HepG2 (cell line): Measurements from ENCODE around the gene BCL2L2. TPM values are rescaled to one million over a fixed set of nuclear protein-coding genes. Genes with fewer than 3 reads are reported as not detected.

Experiments used
- CBFB ChIP-seq: sonication (generic); formaldehyde crosslinking; IDR thresholded peaks from 2 replicates; pipeline ENCODE4 v1.4.0; 2020; ENCODE audit warnings: missing genetic modification reagents
- CBX2 ChIP-seq, 2 experiments: fragments of 200-600 bp in 1 of 2; sonication (generic); formaldehyde crosslinking in 1 of 2; IDR thresholded peaks; 2 replicates each; pipeline versions ENCODE4 v1.7.0 to v1.8.1; 2018 to 2022; ENCODE audit warnings: low read depth in 2 of 2, low read length in 1 of 2, mild to moderate bottlenecking in 1 of 2, missing genetic modification reagents in 1 of 2
- CEBPB ChIP-seq: IDR thresholded peaks from 2 replicates; pipeline ENCODE4 v1.6.1; 2011; ENCODE audit warnings: low read depth, low read length, improper control_type of control experiment, borderline replicate concordance
- DNMT3B ChIP-seq: conservative IDR thresholded peaks from 2 replicates; pipeline ENCODE4 v1.6.1; 2016; ENCODE audit warnings: missing biosample characterization, control low read depth
- HNRNPK ChIP-seq: fragments of 200-400 bp; formaldehyde crosslinking; IDR thresholded peaks from 2 replicates; pipeline ENCODE4 v1.6.1; 2018; ENCODE audit warnings: low read length, low read depth, moderate library complexity, mild to moderate bottlenecking; ENCODE audit not compliant: poor library complexity, severe bottlenecking
- MAFF ChIP-seq: IDR thresholded peaks from 2 replicates; pipeline ENCODE4 v1.6.1; 2011; ENCODE audit warnings: low read depth, low read length, improper control_type of control experiment
- NFRKB ChIP-seq: fragments of 450-650 bp; IDR thresholded peaks from 2 replicates; pipeline ENCODE4 v1.6.1; 2017
- PHF20 ChIP-seq: sonication (generic); formaldehyde crosslinking; IDR thresholded peaks from 2 replicates; pipeline ENCODE4 v1.5.0; 2020; ENCODE audit warnings: mild to moderate bottlenecking, missing genetic modification reagents
- ZNF879 ChIP-seq: sonication (generic); formaldehyde crosslinking; IDR thresholded peaks from 2 replicates; pipeline ENCODE4 v1.8.1; 2023; ENCODE audit warnings: missing genetic modification reagents
- polyA plus RNA-seq, 8 experiments: library from polyadenylated mRNA; depleted of rRNA in 3 of 8; stranded (reverse) in 7 of 8; unstranded in 1 of 8; fragments of >200 nt; fragmentation: Illumina TruSeq in 4 of 8; extraction: Trizol in 4 of 8; gene quantifications; 2 replicates each; pipeline versions ENCODE4 v1.2.1 to v1.2.3, GENCODE V29; 2011 to 2016; ENCODE audit warnings: low read depth in 4 of 8, missing spikeins in 1 of 8, mixed read lengths in 1 of 8; ENCODE audit not compliant: insufficient read depth in 1 of 8
- total RNA-seq, 5 experiments: library from RNA; depleted of rRNA; stranded (reverse); fragments of >200 nt; fragmentation: Illumina TruSeq; extraction: Trizol; gene quantifications; 2 replicates each; pipeline ENCODE4 v1.2.3, GENCODE V29; 2016; ENCODE audit warnings: low read depth in 1 of 5
- TF ChIP-seq, protein P1 (sequence below): sonication (generic); formaldehyde crosslinking; IDR thresholded peaks from 2 replicates; pipeline ENCODE4 v1.9.0; 2022; ENCODE audit warnings: missing genetic modification reagents, mild to moderate bottlenecking, borderline replicate concordance
- TF ChIP-seq, protein P2 (sequence below), 2 experiments: sonication (generic) in 1 of 2; formaldehyde crosslinking in 1 of 2; IDR thresholded peaks; 2 replicates each; pipeline versions ENCODE4 v1.6.1 to v1.9.0; 2014 to 2022; ENCODE audit warnings: antibody characterized with exemption in 1 of 2, borderline replicate concordance in 1 of 2, inconsistent platforms in 1 of 2, low read depth in 1 of 2, missing genetic modification reagents in 1 of 2
- TF ChIP-seq, protein P3 (sequence below): sonication (generic); formaldehyde crosslinking; conservative IDR thresholded peaks from 2 replicates; pipeline ENCODE4 v1.4.0; 2020; ENCODE audit warnings: missing genetic modification reagents

The BCL2L2 gene
- total and polyA plus RNA-seq, 2 of the 13 experiments (the other 11 are each of a cell fraction or from before 2014, with no cell fraction given): 28.1 to 49.8 TPM

DNA sequence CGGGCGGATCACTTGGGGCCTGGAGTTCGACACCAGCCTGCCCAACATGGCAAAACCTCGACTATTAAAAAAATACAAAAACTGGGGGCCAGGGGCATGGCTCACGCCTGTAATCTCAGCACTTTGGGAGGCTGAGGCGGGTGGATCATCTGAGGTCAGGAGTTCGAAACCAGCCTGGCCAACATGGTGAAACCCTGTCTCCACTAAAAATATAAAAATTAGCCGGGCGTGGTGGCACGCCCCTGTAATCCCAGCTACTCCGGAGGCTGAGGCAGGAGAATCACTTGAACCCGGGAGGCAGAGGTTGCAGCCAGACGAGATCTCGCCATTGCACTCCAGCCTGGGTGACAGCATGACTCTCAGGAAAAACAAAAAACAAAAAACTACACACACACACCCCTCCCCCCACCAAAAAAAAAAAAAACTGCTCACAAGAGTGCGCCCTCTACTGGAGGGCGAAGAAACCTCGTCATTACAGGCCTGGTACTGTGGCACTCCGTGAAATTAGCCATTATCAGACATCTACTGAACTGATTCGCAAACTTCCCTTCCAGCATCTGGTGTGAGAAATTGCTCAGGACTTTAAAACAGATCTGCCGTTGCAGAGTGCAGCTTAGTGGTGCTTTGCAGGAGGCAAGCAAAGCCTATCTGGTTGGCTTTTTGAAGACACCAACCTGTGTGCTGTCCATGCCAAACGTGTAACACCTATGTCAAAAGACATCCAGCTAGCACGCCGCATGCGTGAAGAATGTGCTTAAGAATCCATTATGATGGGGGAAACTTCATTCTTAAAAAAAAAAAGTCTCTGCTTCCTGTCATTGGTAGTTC, 11.7 kb upstream of the BCL2L2 start (continued):
- TF ChIP-seq, protein P1, sequence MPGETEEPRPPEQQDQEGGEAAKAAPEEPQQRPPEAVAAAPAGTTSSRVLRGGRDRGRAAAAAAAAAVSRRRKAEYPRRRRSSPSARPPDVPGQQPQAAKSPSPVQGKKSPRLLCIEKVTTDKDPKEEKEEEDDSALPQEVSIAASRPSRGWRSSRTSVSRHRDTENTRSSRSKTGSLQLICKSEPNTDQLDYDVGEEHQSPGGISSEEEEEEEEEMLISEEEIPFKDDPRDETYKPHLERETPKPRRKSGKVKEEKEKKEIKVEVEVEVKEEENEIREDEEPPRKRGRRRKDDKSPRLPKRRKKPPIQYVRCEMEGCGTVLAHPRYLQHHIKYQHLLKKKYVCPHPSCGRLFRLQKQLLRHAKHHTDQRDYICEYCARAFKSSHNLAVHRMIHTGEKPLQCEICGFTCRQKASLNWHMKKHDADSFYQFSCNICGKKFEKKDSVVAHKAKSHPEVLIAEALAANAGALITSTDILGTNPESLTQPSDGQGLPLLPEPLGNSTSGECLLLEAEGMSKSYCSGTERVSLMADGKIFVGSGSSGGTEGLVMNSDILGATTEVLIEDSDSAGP: no peak
- TF ChIP-seq CBX2 (IDR thresholded peaks at IDR 0.05; ENCODE audit: low read depth, low read length) (no peak), CBX2 (CRISPR knock-in tag; IDR thresholded peaks at IDR 0.05; ENCODE audit: low read depth) (no peak; the same call in 1 of the 2 replicates), ZNF879 (CRISPR knock-in tag) (no peak; the same call in 1 of the 2 replicates), MAFF (no peak), PHF20 (CRISPR knock-in tag) (no peak), CBFB (no peak), HNRNPK (no peak), DNMT3B (CRISPR knock-in tag) (no peak), NFRKB (no peak), CEBPB (no peak)
- TF ChIP-seq, protein P2, sequence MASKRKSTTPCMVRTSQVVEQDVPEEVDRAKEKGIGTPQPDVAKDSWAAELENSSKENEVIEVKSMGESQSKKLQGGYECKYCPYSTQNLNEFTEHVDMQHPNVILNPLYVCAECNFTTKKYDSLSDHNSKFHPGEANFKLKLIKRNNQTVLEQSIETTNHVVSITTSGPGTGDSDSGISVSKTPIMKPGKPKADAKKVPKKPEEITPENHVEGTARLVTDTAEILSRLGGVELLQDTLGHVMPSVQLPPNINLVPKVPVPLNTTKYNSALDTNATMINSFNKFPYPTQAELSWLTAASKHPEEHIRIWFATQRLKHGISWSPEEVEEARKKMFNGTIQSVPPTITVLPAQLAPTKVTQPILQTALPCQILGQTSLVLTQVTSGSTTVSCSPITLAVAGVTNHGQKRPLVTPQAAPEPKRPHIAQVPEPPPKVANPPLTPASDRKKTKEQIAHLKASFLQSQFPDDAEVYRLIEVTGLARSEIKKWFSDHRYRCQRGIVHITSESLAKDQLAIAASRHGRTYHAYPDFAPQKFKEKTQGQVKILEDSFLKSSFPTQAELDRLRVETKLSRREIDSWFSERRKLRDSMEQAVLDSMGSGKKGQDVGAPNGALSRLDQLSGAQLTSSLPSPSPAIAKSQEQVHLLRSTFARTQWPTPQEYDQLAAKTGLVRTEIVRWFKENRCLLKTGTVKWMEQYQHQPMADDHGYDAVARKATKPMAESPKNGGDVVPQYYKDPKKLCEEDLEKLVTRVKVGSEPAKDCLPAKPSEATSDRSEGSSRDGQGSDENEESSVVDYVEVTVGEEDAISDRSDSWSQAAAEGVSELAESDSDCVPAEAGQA (IDR thresholded peaks at IDR 0.05; ENCODE audit: low read depth): no peak
- TF ChIP-seq, protein P2 (CRISPR knock-in tag; IDR thresholded peaks at IDR 0.05; ENCODE audit: borderline replicate concordance): no peak
- TF ChIP-seq, protein P3, sequence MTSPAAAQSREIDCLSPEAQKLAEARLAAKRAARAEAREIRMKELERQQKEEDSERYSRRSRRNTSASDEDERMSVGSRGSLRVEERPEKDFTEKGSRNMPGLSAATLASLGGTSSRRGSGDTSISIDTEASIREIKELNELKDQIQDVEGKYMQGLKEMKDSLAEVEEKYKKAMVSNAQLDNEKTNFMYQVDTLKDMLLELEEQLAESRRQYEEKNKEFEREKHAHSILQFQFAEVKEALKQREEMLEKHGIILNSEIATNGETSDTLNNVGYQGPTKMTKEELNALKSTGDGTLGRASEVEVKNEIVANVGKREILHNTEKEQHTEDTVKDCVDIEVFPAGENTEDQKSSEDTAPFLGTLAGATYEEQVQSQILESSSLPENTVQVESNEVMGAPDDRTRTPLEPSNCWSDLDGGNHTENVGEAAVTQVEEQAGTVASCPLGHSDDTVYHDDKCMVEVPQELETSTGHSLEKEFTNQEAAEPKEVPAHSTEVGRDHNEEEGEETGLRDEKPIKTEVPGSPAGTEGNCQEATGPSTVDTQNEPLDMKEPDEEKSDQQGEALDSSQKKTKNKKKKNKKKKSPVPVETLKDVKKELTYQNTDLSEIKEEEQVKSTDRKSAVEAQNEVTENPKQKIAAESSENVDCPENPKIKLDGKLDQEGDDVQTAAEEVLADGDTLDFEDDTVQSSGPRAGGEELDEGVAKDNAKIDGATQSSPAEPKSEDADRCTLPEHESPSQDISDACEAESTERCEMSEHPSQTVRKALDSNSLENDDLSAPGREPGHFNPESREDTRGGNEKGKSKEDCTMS (CRISPR knock-in tag): no peak
